ENCODE results near the gene PISD. TPM values are rescaled to one million over a fixed set of nuclear protein-coding genes. Genes with fewer than 3 reads are reported as not detected.

PISD gene
- total RNA-seq, 1 donor, result 37.3 TPM

DNA sequence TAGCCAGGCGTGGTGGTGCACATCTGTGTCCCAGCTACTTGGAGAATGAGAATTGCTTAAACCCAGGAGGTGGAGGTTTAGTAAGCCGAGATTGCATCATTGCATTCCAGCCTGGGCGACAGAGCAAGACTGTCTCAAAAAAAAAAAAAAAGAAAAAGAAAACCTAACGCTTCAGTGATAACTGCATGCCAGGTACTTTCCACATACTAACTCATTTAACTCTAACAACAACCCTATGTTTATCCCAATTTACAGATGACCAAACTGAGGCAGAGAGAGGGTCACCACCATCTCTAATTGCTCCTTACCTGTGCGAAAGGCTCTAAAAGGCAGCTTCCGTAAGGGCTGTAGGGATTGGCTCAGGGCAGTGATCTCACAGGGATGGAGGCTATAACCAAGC, 11.6 kb downstream of the PISD start:
- peak; percentile 38 for DNase-seq (ENCODE audit: insufficient read length, low spot score, missing footprints)
- Histone ChIP-seq H3K27ac (ENCODE audit: low read depth, low read length) (peak overlapping the region; percentile 77), H2AFZ (ENCODE audit: low read length) (no peak overlapping the region), H3K36me3 (ENCODE audit: insufficient read depth, low read length) (peaks cover 17% of the 10 kb centered on the region), H3K4me2 (ENCODE audit: insufficient read depth, low read length) (peak overlapping the region; percentile 26), H3K27me3 (ENCODE audit: insufficient read depth, low read length) (no peaks in the 10 kb centered on the region), H3K4me3 (ENCODE audit: insufficient read depth, low read length) (no peak overlapping the region), H4K20me1 (ENCODE audit: insufficient read depth, low read length) (peaks cover 8% of the 10 kb centered on the region), H3K79me2 (ENCODE audit: insufficient read depth, low read length) (peaks cover 62% of the 10 kb centered on the region), H3K4me1 (ENCODE audit: insufficient read depth, low read length) (peaks cover 36% of the 10 kb centered on the region), H3K9me3 (ENCODE audit: low read depth, low read length) (no peaks in the 10 kb centered on the region)
- TF ChIP-seq CTCF (IDR thresholded peaks at IDR 0.05; ENCODE audit: extremely low read depth, low read depth, low read length), result no peak

DNA sequence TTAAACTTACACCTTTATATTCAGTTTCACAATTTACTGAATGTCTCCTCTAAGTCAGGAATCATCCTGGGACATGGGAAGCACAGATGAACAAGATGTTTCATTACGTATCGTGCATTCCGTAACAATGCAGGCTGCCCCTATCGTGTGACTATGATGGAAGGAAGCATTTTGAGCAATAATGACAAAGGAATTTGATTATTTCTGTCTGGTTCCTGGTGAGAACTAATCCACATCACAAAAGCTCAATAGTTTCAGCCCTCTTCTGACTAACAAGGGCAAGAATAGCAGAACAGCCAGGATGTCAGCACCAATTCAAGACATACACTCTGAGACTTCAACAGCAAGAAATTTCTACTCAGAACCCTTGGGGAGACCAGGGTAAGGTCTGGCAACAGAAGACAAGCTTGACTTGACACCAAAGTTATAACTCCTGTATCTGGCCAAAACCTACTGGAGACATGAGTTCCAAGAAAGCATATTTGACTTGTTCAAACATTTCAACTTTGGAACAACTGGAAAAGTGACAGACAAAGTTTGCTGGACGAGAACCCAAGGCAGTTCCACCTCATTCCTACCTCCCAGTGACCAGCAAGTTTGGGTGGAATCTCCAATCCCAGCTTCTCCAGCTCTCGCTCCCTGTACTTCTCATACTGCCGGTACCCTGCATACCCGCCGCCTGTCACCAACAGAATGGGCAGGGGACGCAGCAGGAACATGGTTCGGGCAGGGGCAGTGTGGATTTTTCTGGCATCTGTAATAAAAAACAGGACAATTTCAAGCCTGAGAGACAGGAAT, 14.3 kb downstream of the PISD start:
- Histone ChIP-seq H3K27ac (ENCODE audit: low read depth, low read length) (peak overlapping the region; percentile 98), H2AFZ (ENCODE audit: low read length) (no peak overlapping the region), H3K9me3 (ENCODE audit: low read depth, low read length) (no peaks in the 10 kb centered on the region), H3K36me3 (ENCODE audit: insufficient read depth, low read length) (peaks cover 23% of the 10 kb centered on the region), H3K27me3 (ENCODE audit: insufficient read depth, low read length) (no peaks in the 10 kb centered on the region), H3K79me2 (ENCODE audit: insufficient read depth, low read length) (peaks cover 51% of the 10 kb centered on the region), H3K4me2 (ENCODE audit: insufficient read depth, low read length) (peak overlapping the region; percentile 25), H3K4me3 (ENCODE audit: insufficient read depth, low read length) (no peak overlapping the region), H3K4me1 (ENCODE audit: insufficient read depth, low read length) (peaks cover 36% of the 10 kb centered on the region), H4K20me1 (ENCODE audit: insufficient read depth, low read length) (no peaks in the 10 kb centered on the region)
- TF ChIP-seq CTCF (IDR thresholded peaks at IDR 0.05; ENCODE audit: extremely low read depth, low read depth, low read length), result no peak
- DNase-seq (ENCODE audit: insufficient read length, low spot score, missing footprints), result peak; percentile 58

GRCh38 chr22:31647066-31647465, 14.9 kb downstream of the PISD start:
- Histone ChIP-seq H3K79me2 (ENCODE audit: insufficient read depth, low read length) (peaks cover 51% of the 10 kb centered on the region), H3K4me1 (ENCODE audit: insufficient read depth, low read length) (peaks cover 36% of the 10 kb centered on the region), H4K20me1 (ENCODE audit: insufficient read depth, low read length) (peaks cover 3% of the 10 kb centered on the region), H3K27me3 (ENCODE audit: insufficient read depth, low read length) (no peaks in the 10 kb centered on the region), H3K27ac (ENCODE audit: low read depth, low read length) (peak overlapping the region; percentile 98), H3K4me2 (ENCODE audit: insufficient read depth, low read length) (peak overlapping the region; percentile 18), H2AFZ (ENCODE audit: low read length) (no peak overlapping the region), H3K36me3 (ENCODE audit: insufficient read depth, low read length) (peaks cover 27% of the 10 kb centered on the region), H3K9me3 (ENCODE audit: low read depth, low read length) (no peaks in the 10 kb centered on the region), H3K4me3 (ENCODE audit: insufficient read depth, low read length) (no peak overlapping the region)
- no peak for DNase-seq (ENCODE audit: insufficient read length, low spot score, missing footprints)
- TF ChIP-seq CTCF (IDR thresholded peaks at IDR 0.05; ENCODE audit: extremely low read depth, low read depth, low read length), result no peak

DNA sequence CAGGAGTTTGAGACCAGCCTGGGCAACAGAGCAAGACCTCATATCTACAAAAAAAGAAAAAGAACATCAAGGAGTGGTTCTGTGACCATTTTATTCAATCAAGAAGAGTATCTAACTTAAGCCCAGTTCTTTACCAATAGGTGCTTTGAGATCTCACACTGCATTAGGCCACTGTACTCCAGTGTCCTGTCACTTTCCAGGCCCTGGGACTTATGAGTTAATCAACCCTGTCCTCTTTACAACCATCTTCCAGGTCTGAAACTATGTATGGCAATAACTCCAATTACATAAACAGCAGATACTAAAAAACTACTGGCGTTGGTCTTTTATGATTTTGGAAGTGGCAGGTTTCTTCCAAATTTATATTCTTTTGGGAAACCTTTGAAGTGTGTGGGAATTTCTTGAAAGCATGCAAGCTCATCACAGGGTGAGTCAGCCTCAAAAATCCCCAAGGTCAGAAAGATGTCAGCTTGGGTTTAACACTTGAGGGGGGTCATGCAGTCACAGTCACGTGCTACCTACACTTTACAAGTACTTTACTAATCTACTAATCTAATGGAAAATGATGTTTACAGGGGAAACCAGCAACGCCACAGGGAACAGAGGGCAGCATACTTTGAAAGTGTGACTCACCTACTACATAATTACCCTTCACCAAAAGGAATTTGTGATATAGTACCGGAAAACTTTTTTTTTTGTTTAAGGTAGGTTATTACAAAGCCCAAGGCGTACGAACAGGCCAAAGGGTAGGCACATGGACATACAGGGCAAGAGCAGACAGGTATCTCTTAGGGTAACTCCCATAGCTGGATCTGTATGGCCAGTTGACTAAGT, 15.6 kb downstream of the PISD start:
- peaks cover 3% of the 10 kb centered on the region for H4K20me1 ChIP-seq (ENCODE audit: insufficient read depth, low read length)
- H3K4me2 ChIP-seq (ENCODE audit: insufficient read depth, low read length), result peak overlapping the region; percentile 18
- H3K27me3 ChIP-seq (ENCODE audit: insufficient read depth, low read length), result no peaks in the 10 kb centered on the region
- peaks cover 36% of the 10 kb centered on the region for H3K4me1 ChIP-seq (ENCODE audit: insufficient read depth, low read length)
- no peak overlapping the region for H2AFZ ChIP-seq (ENCODE audit: low read length)
- H3K4me3 ChIP-seq (ENCODE audit: insufficient read depth, low read length), result no peak overlapping the region
- H3K36me3 ChIP-seq (ENCODE audit: insufficient read depth, low read length), result peaks cover 30% of the 10 kb centered on the region
- no peak for TF ChIP-seq CTCF (IDR thresholded peaks at IDR 0.05; ENCODE audit: extremely low read depth, low read depth, low read length)
- no peaks in the 10 kb centered on the region for H3K9me3 ChIP-seq (ENCODE audit: low read depth, low read length)
- peak overlapping the region; percentile 98 for H3K27ac ChIP-seq (ENCODE audit: low read depth, low read length)
- peak; percentile 83 for DNase-seq (ENCODE audit: insufficient read length, low spot score, missing footprints)
- H3K79me2 ChIP-seq (ENCODE audit: insufficient read depth, low read length), result peaks cover 49% of the 10 kb centered on the region

Data from osteoblast (primary cell).